NCI-H748 (cell line): ENCODE measurements around the gene GARIN5B.
A peak's percentile ranks its signal among the peaks of the same experiment; 100 is the strongest.

Source experiments
- DNase-seq: peaks from one replicate; lab custom pipeline; 2025; ENCODE audit not compliant: unreplicated experiment; lab: John Stamatoyannopoulos, UW

The GARIN5B gene

DNA sequence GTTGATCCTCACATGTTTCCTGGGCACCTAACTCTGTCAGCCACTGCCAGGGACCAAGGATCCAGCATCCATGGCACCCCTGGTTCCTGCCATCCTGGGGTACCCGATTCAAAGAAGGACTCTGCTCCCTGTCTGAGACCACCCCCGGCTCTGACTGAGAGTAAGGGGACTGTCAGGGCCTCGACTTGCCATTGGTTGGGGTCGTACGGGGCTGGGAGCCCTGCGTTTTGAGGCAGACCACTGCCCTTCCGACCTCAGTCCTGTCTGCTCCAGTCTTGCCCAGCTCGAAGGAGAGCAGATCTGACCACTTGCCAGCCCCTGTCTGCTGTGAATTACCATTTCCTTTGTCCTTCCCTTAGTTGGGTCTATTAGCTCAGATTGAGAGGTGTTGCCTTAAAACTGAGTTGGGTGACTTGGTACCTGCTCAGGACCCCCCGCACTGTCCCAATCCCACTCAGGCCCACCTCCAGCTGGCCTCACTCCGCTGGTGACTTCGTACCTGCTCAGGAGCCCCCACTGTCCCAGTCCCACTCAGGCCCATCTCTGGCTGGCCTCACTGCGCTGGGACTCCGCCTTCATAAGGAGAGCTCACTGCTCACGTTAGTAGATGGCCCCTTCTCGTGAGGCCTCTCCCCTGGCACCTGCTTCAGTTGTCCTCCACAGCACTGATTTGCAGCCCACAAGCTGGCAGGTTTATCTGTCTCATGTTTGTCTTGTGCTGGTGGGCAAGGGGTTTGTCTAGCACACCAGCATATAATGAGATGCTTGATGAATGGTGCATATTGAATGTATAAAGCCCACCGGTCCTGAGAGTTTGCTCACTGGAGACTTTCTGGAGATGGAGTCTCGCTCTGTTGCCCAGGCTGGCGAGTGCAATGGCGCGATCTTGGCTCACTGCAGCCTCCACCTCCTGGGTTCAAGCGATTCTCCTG is 26.6 kb upstream of the GARIN5B start:
- DNase-seq = no peak

DNA sequence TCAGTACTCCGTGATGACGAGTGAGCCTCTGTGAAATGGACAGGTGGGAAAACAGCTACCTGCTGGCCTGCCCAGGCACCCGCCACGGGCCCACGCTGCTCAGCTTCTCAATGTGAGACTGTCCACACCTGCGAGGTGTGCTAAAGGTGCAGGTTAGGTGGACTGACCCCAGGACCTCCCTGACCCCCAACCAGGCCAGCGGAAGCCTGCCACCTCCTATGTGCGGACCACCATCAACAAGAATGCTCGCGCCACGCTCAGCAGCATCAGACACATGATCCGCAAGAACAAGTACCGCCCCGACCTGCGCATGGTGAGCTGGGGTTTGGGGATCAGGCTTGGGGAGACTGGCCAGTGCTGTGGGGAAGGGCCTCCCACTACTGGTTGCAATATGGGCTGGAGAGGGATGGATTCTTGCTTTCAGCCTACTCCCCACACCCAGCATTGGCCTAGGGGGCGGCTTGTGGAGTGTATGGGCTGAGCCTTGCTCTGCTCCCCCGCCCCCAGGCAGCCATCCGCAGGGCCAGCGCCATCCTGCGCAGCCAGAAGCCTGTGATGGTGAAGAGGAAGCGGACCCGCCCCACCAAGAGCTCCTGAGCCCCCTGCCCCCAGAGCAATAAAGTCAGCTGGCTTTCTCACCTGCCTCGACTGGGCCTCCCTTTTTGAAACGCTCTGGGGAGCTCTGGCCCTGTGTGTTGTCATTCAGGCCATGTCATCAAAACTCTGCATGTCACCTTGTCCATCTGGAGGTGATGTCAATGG is 24.9 kb upstream of the GARIN5B start:
- no peak for DNase-seq

- no peak for DNase-seq
Measured at GRCh38 chr19:55386493-55386971, 23.5 kb upstream of the GARIN5B start.

DNA sequence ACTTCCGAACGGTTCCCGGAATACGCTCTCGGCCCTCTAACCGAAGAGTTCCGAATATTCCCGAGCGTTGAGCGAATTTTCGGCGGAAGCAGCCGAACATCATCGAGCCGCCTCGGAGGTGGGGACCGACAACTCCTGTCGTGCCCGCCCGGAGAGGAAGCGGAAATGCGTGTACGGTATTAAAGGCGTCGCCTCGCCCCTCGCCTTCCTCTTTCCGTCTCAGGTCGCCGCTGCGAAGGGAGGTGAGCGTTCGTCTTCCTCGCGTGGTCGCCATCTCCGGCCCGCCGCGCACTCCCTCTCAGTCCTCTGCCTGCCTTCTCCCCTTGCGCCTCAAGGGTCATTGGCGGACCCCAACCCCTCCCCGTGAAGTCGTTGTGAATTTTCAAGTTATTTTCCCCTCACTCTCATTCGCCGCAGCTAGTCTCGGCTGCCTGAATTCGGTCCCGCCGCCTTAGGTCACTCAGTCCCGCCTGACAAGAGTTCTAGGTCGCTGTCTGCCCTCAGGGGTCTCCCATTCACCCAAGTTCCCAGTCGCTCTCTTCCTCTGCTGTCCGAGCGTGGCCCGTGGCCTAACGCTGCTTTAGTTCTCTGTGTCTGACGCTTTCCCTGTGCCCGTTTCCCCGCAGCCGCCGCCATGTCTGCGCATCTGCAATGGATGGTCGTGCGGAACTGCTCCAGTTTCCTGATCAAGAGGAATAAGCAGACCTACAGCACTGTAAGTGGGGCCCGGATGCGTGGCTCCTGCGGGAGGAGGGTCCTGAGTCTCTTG is 22.8 kb upstream of the GARIN5B start, which contains the start of gene RPL28:
RPL28 (plus strand) TSS at position 209 of the 769 bp plus-strand sequence; CDS start at position 635, 426 bp downstream.
- DNase-seq = peak; percentile 99

DNA sequence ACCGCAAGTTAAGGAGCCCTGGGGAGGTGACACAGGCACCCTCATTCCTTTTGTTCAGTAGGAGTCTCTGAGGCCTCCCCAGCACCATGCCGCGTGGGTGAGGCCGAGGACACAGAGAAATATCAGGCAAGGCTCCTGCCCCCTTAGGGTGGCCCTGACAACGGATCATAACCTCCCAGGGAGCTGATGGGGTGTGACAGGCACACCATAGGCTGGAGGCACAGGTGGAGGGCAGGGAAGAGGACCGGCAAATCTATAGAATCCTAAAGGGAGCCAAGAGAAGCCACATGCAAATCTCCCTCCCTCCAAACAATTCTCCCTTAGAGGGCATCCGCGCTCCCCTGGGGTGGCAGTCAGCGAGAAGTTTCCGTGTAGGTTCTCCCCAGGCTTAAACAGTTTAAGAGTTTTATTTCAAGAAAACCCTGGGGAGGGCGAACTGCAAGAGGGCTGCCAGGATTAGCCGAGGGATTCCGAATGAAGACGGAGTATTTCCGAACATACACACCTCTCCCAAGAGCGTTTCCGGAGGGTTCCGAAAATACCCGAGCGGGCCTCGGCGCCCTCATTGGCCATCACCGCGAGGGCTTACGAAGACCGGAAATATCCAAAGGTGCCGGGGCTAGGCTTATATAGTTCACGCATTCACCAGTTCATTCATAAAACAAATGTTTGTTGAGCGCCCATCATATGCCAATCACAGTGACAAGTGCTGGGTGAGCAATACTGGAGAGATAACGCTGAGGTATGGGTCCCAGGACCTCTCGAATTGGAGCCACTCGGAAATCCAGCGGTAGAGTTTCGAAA is 22.1 kb upstream of the GARIN5B start:
- peak; percentile 98 for DNase-seq

- DNase-seq = peak; percentile 78
Measured at GRCh38 chr19:55384131-55384919, 21.3 kb upstream of the GARIN5B start, which contains the start of gene TMEM238. Gene TMEM238, minus strand, starts transcription at chr19:55384292. Its CDS starts 33 bp downstream, at chr19:55384259.

GRCh38 chr19:55383279-55384130 is 20.4 kb upstream of the GARIN5B start:
- peak; percentile 85 for DNase-seq

- DNase-seq = no peak
Measured at GRCh38 chr19:55382522-55383054, 19.5 kb upstream of the GARIN5B start.

DNA sequence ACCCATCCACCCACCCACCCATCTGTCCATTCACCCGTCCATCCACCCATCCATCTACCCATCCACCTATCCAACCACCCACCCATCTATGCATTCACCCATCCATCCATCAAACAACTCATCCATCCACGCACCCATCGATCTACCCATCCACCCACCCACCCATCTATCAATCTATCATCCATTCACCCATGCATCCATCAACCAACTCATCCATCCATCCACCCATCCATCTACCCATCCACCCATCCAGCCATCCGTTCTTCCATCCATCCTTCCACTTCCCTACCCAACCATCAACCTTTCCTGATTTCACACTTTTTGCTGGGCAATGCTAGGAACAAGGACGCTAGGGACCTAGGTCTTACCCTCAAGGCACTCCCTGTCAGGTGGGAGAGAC is 19.0 kb upstream of the GARIN5B start:
- DNase-seq = no peak

GRCh38 chr19:55379174-55379573 is 16.1 kb upstream of the GARIN5B start:
- DNase-seq = no peak

GRCh38 chr19:55377356-55378131 is 14.5 kb upstream of the GARIN5B start:
- DNase-seq = peak; percentile 33

GRCh38 chr19:55376241-55376933 is 13.3 kb upstream of the GARIN5B start, which contains the start of gene TMEM190:
Gene TMEM190, plus strand, starts transcription at chr19:55376826. Its CDS starts 28 bp downstream, at chr19:55376854.
- peak; percentile 75 for DNase-seq

DNA sequence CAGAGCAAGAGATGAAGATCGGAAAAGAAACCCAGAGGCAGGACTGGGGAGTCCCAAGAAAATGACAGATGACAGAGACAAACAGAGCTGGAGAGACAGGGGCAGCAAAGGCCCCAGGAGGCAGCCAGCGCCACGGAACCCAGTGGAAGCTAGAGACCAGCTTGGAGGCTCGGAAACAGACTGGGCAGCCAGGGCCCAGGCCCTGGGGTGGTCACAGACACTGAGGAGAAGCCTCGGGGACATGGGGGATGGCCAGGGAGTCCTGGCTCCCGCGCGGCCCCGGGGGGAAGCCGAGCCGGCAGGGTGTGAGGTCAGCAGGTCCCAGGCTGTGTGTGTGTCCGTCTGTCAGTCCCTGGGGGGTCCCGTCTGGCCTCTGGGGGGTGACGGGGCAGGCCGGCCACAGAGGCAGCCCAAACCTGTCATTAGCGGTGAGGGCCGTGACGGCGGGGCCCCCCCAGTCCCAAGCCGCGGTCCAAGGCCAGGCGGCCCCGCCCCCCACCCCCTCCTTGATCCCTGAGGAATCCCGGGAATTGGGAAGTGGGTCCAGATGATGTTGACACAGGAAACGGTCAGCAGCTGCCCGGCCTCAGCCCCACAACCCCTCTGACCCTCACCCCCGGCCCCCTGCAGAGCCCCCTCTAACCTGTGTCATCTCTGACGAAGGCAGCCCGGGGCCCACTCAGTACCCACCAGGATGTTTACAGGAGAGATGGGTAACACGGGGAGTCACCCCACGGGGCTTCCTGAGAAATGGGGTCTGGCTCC is 11.1 kb upstream of the GARIN5B start:
- DNase-seq = no peak

DNA sequence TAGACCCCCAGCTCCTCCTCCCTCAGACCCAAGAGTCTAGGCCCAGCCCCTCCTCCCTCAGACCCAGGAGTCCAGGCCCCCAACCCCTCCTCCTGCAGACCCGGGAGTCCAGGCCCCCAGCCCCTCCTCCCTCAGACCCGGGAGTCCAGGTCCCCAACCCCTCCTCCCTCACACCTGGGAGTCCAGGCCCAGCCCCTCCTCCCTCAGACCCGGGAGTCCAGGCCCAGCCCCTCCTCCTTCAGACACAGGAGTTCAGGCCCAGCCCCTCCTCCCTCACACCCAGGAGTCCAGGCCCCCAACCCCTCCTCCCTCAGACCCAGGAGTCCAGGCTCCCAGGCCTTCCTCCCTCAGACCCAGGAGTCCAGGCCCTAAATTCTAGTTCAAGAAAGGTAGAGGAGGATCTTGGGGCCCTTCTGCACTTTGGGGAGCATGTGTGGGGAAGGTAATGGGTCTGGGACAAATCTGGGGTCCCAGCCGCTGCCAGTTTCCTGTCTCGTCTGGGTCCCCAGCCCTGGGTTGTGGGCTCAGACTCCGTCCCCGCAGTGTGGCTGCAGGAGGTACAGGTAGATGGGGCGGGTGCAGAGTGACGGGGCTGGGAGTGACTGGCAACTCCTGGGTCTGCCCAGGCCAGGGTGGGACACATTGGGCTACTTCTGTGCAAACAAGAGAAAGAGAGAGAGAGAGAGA is 10.4 kb upstream of the GARIN5B start:
- DNase-seq = no peak
